HG02840 (cell line): ENCODE measurements around the gene TRPV5.

Source experiments
- ATAC-seq: cut with Tn5 transposase; IDR thresholded peaks from one replicate; pipeline ENCODE4 v1.9.1; 2021; ENCODE audit warnings: mild to moderate bottlenecking, moderate library complexity, moderate number of reproducible peaks; ENCODE audit not compliant: unreplicated experiment, low FRiP score

Gene TRPV5

DNA sequence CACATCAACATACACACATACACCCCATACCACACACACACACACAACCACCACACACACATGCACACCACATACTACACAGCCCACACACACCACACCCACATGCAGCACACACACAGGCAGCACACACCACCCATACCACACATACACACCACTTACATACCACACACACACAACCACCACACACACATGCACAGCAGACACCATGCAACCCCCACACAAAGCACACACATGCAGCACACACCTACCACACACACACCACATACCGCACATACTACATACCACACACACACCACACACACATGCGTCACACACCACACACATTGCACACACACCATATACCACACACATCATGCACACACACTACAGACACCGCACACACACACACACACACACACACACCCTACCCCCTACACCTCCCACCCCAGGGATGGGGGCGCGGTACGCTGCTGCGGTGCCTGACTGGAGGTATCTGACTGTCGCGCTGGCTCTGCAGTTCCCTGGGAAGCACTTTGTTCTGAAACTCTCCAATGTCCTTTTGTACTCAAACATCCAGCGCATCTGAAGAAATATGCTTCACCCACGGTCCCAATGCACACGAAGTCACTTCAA lies 42.6 kb downstream of the TRPV5 start:
- ATAC-seq = no peak

DNA sequence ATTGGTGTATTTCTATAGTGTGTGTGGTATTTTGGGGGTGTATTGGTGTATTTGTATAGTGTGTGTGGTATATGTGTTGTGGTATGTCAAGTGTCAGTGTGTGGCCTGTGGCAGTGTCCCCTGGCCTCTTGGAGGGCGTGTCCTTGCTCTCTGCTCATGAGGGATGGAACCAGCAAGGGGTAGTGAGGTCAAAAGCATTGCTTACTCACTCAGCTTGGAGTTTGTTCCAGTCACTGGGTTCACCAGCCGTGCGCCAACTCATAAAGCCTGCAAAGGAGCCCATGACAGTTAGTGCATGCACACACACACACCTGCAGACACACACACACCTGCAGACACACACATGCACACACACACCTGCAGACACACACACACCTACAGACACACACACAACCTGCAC lies 43.7 kb downstream of the TRPV5 start:
- no peak for ATAC-seq

DNA sequence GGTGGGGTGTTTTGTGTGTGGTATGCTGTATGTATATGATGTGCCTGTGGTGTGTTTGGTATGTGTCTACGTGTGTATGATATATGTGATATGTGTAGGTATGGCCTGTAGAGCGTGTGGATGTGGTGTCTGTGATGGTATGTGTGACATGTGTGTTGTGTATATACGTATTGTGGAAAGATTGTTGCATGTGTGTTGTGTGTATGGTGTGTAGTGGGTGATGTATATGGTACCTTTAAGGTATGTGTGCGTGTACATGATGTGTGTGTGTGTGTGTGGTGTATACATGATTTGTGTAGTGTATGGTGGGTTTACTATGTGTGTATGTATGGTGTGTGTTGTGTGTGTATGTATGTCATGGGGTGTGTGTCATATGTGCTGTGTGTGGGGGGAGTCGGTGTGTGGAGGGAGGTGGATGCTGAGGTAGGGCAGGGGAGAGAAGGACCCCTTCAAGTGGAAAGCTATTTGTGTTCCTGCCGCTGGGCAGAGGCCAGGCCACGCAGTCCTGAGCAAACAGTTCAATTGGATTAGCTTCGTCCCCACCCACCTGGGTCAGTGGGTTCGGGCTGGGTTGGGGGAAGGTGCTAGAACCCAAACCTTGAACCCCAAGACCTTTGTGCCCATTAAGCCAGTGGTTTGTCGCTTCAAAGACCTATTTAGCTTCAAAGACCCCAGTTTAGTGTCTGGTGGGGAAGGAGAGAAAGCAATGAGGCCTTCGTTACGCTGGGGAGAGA lies 46.1 kb downstream of the TRPV5 start:
- no peak for ATAC-seq

DNA sequence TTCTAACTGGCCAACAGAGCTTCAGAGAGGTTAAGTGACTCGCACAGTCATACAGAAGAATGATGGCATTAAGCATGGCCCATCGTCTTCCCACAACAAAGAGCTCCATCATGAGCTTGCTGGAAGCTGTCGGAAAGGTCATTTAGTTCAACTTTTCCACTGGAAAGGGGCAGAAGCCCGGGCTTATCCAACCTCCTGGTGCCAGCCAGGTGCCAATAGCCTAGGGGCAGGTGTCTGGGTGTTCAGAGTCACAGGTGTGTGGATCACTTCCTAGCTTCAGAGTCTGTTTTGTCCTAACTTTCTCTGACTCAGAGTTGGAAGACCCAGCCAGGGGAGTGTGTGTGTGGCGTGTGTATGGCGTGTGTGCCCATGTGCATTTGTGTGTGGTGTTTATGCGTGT lies 46.7 kb downstream of the TRPV5 start:
- no peak for ATAC-seq

DNA sequence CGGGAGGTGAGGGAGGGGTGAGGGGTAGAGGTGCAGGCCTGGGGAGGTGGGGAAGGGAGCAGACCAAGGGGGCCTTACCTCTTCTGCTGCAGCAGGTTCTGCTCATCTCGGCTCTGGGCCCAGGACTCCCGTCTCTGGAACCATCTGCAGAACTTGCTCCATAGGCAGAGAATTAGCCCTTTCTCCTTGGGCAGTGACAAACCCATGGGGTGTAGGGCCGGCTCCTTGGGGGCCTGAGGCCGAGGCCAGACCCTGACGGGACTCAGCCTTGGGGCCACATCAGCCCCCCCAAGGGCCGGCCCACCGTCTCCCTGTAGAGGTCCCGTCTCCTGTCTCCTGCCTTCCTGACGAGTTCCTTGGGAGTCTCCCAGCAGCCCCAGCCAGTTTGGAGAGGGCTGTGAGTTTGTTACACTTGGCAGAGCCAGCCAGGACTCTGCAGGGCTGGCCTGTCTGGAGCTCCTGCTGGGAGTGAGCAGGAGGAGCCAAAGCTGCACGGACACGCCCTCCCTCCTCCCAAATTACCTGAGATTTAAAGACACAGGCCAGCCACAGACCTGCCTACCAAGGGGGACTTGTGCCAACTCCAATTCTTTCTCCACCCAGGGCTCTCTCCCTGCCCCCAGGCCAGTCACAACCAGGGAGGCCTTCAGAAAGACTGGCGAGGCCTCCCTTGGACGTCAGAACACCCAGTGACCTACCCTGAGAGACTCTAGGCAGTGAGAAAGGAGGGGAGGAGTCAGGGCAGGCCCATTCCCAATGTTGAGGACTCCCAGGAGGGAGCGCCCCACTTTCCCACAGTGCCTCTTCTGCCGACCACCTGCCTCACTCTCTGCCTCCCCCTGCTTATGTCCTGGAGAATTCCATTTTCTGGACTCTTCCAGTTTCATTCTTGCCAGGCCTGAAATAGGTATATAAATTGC lies 48.0 kb downstream of the TRPV5 start, which contains the start of gene TRPV6:
Gene TRPV6 (minus strand): TSS at position 435 of the 920 bp plus-strand sequence.
- no peak for ATAC-seq

DNA sequence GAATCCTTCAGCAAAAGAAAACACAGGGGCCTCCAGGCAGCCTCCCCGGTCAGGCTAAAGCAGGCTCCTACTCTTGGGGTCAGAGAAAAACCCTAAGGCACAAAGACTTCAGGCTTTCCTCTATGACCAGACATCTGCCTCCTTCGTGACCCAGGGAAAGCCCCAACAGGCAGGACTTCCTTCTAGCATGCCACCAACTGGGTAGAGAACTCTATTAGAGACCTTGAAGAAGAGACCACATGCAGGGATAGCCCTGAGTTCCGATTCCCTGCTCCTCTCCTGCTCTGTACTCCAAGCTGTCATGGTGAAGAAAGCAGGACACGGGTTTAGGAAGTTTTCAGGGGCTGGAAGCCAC lies 49.3 kb downstream of the TRPV5 start:
- no peak for ATAC-seq

DNA sequence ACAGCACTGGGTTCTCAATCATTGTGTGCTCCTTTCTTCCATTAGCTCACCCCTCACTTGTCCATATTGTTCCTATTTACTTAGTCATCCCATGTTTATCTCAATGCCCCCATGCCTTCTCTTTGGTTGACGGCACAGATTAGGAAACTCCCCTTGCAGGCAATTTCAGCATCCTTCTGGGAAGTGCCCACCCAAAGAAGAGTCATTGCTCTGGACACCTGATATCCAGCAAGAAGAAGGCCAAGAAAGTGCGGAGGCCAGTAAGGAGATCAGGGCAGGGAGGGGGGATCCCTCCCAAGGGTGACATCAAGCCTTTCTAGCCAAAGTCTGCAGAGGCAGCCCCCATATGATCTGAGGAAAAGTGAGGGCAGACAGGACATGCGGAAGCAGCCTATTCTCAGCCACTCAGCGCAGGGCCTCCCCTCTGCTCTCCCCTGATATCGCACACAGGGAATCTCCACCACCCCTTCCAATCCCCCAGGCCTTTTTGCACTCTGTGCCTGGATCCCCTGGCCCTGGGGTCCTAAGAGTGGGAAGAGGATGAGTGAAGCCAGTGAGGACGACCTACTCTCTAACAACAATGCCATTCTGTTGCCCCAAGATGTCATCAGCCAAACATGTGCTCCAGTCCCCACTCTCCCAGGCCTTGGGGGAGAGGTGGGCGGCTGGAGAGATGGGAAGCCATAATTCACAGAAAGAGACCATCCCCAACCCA lies 49.8 kb downstream of the TRPV5 start:
- ATAC-seq = no peak

DNA sequence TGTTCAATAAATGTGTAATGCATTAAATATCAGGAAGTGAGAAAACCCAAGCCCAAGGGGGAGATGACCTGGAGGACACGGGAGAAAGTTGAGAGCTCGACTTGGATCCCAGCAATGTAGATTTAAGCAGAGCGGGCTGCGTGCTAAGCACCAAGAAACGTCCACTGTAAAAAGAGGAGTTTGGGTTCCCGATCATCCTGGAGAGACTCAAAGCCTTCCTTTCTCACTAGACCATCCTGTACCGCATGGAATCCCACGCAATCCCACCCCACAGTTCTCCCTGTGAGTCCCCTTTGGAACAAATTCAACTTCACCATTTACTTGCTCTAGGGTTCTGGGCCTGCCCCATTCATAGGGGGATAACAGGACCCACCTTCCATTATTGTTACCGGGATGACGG lies 50.4 kb downstream of the TRPV5 start:
- no peak for ATAC-seq

DNA sequence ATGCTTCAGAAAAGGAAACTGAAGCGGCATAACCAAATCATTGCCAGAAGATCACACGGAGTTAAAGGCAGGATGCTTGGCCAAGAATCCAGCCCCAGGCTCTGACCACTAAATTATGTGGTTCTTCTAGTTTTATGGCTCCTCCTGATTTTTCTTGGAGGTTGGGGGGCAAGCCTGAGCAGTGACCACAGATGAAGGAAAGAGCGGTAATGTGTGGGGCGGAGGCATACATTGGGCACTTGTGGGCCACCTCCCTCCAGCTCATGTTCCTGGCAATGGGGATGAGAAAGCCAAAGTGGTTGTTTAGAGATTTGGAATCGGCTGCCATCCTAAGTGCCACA lies 51.2 kb downstream of the TRPV5 start:
- ATAC-seq = no peak

DNA sequence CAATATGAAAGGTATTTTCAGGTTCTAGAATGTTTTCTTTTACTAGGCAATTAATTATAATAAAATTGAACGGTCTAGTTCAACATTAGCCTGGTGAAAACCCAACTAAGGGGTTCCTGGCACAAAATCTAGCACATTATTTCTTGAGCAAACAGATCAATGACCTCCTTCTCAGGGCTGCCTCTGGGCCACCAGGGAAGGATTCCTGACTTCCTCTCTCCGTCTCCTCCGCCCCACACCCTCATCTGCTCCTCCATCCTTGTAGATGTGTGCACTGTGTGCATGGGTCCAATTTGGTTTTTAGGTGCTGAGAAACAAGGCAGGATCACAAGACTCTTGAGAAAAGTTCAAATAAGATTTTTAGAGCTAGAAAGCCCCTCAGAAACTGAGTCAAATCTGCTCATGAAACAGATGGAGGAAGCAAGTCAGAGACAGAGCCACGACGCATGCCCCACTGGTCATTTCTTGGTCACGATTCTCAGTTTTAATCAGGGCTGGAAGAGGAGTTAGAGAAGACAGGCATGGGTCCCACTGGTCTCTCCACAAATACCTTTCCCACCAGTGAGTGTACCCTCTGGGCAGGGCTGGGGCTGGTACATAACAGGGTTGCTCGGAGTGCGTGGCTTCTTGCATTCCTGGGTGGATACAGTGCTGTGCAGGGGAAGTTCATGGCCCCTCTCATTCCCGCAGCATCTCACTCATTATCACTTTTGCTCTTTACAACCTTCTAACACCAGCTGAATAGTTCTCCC lies 51.8 kb downstream of the TRPV5 start:
- ATAC-seq = no peak

DNA sequence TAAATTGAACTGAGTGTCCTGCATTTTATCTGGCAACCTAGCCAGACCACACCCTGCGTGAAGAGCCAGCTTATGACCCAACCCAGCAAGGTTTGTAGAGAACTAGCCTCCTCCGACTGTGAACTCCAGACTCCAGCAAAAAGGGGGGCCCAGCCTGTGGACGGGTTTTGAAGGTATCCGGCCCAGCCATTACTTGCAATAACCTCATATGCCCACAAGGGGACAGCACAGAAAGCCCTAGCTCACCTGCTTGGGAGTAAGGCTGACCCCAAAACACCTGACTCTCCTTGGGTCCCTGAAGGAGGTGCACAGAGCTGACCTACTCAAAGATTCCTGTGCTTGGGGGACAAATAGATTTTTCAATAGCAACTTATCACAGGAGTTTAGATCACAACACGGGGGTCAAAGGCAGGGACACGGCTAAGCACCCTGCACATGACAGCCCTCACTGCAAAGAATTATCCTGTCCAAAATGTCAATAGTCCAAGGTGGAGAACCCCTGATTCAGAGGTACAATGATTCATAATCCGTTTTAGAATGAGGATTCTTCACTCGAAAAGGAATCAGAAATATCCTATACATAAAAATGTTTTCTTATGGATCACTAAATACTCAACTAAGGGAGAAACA lies 52.6 kb downstream of the TRPV5 start:
- ATAC-seq = no peak

DNA sequence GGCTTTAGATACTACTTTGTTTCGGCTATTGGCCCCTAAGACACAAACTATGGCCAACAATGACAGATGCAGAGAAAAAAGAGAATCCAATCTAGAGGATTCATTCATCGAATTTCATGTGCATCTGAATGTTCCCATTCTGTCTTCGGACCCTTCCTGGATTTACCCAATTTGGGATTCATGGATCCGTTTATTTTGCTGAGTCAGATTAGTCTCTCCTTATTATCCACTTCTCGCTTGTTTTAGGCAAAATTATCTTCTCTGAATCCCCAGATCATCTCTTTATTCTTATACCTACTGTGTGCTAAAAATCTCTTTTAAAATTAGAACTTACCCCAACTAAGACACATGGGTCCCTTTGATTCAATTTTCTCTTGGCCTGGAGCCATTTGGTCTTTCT lies 54.5 kb downstream of the TRPV5 start:
- no peak for ATAC-seq

DNA sequence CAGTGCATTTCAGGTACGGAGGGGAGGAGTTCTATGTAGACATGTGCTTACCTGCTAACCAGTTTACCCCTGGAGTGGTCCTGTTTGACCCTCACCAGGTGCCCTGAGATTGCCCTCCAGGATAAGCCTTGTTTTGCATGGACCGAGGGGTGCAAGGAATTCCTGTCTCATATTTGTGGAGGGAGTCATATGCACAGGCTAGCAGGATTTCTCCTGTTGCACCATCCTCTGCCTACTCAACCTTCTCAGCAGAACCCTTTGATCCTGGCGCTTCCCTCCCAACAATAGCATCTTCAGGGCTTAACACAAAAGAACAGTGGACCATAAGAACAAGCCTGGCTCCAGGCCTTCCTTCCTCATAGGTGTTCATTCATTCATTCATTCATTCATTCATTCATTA lies 55.2 kb downstream of the TRPV5 start:
- no peak for ATAC-seq

DNA sequence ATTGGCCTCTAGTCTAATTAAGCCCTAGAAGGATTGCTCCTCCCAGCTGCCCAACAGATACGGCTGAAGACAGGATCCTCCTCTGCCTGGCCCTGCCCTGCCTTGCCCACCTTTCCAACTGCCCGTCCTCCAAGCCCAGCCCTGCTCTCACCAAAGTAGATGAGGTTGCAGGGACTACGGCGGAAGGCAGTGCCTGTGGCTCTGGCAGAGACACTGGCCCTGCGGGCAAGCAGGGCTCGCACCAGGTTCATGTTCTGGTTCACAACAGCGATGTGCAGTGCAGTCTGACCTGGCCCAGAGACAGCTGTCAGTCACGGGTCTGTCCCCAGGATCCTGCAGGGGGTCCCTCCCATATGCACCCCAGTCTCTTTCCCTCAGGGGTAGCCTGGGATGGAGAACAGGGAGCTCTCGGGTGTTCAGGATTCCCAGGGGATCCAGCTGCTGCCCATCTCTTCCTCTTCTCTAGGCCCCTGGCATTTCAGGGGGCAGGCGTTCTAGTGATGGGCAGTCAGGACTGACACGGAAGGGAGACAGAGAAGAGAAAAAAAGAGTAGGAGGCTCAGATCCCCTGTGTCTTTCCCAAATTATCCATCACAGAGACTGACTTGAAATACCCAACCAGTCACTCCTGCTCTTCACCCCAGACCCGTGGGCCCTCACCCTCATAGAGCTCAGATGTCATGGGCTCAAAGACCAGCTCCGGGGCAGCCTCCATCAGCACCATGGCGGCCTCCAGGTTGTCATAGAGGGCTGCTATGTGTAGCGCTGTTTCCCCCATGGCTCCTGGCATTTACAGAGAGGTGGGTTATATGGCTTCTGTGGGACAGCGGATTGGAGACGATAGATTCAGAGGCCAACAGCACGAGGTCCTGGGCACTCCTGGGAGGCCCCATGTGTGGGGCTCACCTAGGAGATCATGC lies 56.3 kb downstream of the TRPV5 start:
- no peak for ATAC-seq

DNA sequence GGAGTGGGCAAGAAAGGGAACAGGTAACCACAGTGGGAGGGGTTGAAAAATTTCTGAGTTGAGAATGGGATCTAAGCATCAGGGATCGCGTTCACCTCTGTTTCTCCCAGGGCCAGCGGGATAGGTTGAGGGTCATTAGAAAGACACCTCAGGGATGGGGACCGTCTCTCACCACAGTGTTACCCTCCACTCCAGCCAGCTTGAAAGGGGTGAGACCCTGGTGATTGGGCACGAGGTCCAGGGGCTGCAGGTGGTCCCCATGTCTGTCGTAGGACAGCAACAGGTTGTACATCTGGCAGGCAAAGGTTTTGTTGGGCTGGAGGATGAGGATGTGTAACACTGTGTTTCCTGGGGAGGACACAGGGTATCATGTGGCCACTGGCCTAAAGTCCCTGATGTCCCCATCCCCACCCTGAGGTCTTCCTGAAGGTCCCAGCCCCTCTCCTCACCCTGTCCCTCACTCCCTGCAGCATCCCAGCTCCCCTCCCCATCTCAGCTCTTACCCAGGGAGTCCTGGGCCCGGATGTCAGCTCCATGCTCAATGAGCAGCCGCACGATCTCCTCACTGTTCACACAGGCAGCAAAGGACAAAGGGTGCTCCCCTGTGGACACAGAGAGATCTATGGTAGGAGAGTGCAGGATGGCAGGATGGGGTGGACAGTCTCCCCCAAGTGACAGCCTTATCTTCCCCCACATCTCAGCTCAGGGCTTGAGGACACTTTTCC lies 57.1 kb downstream of the TRPV5 start:
- ATAC-seq = no peak

DNA sequence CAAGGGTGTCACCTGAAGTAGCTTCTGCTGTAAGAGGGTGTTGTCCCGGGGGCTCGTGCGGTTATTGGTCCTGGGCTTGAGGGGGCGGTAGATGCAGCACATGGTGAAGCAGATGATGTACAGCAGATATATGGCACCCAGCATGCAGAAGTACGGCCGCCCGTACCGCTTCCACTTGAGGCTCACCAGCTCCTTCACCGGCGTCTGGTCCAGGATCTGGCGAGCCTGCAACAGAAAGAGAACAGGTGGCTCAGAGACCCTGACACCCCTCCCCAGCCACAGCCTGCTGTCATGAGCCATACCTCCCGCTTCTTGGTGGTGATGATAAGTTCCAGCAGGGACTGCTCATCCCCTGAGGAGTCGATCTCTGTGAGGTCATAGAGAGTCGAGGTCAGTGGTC lies 58.1 kb downstream of the TRPV5 start:
- ATAC-seq = no peak

DNA sequence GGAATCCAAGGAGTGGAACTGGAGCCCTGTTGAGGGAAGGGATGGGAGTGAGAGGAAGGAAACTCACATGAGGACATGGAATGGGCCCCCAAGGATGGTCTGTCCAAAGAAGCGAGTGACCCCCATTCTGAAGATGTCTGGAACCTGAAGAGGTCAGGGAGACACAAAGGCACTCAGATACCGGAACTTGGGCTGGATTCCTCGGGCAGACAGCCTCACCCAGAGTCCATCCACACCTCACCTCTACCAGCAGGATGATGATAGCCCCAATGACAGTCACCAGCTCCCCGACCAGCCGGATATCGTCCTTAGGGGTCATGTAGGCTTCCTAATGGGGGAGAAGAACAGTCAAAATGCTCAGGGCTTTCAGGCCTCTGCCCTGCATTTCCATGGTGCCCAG lies 58.7 kb downstream of the TRPV5 start:
- no peak for ATAC-seq

DNA sequence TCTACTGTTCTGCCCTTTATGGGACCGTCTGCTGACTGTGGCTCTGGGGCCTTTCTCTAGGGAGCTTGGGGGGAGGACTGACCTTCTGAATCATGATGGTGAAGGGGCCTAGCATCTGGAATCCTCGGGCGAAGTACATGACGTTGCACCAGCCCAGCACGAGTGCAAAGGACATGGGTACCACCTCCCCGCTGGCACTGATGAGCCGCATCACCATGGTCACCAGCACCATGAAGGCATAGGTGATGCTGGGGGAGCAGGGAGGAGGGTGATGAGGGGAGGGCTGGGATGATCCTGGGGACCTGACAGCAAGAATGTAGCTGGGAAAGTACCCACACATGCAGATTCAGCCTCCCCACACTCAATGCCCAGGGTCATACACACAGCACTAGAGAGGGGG lies 59.1 kb downstream of the TRPV5 start:
- ATAC-seq = no peak
